H9 (cell line): Measurements from ENCODE around the gene SHC4. TPM values are rescaled to one million over a fixed set of nuclear protein-coding genes. Genes with fewer than 3 reads are reported as not detected.

Experiments
- DNase-seq: peaks from one replicate; pipeline ENCODE4 v3.0.0-alpha.2; 2017
- H2AFZ ChIP-seq: one replicate; pipeline ENCODE4 v1.6.1; 2013; ENCODE audit warnings: mild to moderate bottlenecking, low read length, control low read depth, moderate library complexity
- H2AK5ac ChIP-seq: 2 replicates; pipeline ENCODE4 v1.6.1; 2013; ENCODE audit warnings: low read length, control low read depth, mixed read lengths; ENCODE audit not compliant: insufficient read length
- H2BK120ac ChIP-seq: one replicate; pipeline ENCODE4 v1.6.1; 2013; ENCODE audit warnings: low read depth, mild to moderate bottlenecking, low read length, control low read depth, inconsistent platforms; ENCODE audit not compliant: poor library complexity, severe bottlenecking
- H2BK12ac ChIP-seq: 2 replicates; pipeline ENCODE4 v1.6.1; 2013; ENCODE audit warnings: low read length, control low read depth, mixed read lengths, low read depth; ENCODE audit not compliant: insufficient read length
- H2BK15ac ChIP-seq: 2 replicates; pipeline ENCODE4 v1.6.1; 2013; ENCODE audit warnings: low read depth, low read length, control low read depth
- H2BK20ac ChIP-seq: one replicate; pipeline ENCODE4 v1.6.1; 2013; ENCODE audit warnings: low read depth, mild to moderate bottlenecking, low read length, control low read depth, inconsistent platforms; ENCODE audit not compliant: poor library complexity, severe bottlenecking
- H2BK5ac ChIP-seq: 2 replicates; pipeline ENCODE4 v1.6.1; 2013; ENCODE audit warnings: low read length, control low read depth, mixed read lengths; ENCODE audit not compliant: insufficient read length
- H3K14ac ChIP-seq: 2 replicates; pipeline ENCODE4 v1.6.1; 2013; ENCODE audit warnings: low read length, control low read depth; ENCODE audit not compliant: insufficient read depth
- H3K18ac ChIP-seq: 2 replicates; pipeline ENCODE4 v1.6.1; 2013; ENCODE audit warnings: low read depth, mild to moderate bottlenecking, mixed read lengths, low read length, control low read depth; ENCODE audit not compliant: insufficient read length
- H3K23ac ChIP-seq: 2 replicates; pipeline ENCODE4 v1.6.1; 2013; ENCODE audit warnings: low read length, control low read depth, mixed read lengths, low read depth; ENCODE audit not compliant: insufficient read length
- H3K23me2 ChIP-seq: 2 replicates; pipeline ENCODE4 v1.6.1; 2013; ENCODE audit warnings: low read depth, mild to moderate bottlenecking, mixed read lengths, low read length, control low read depth; ENCODE audit not compliant: insufficient read length, poor library complexity, severe bottlenecking
- H3K27ac ChIP-seq: 2 replicates; pipeline ENCODE4 v1.5.1; 2013; ENCODE audit warnings: low read length, control low read depth, mixed read lengths, low read depth; ENCODE audit not compliant: insufficient read length
- H3K27me3 ChIP-seq: 2 replicates; pipeline ENCODE4 v1.6.1; 2013; ENCODE audit warnings: low read length, control low read depth, inconsistent platforms; ENCODE audit not compliant: insufficient read depth
- H3K4ac ChIP-seq: 2 replicates; pipeline ENCODE4 v1.6.1; 2013; ENCODE audit warnings: low read depth, mild to moderate bottlenecking, control low read depth, inconsistent platforms, low read length, moderate library complexity
- H3K4me1 ChIP-seq: 2 replicates; pipeline ENCODE4 v1.6.1; 2013; ENCODE audit warnings: low read length, control low read depth, inconsistent platforms; ENCODE audit not compliant: insufficient read depth
- H3K4me2 ChIP-seq: 2 replicates; pipeline ENCODE4 v1.6.1; 2013; ENCODE audit warnings: low read length, control low read depth, mixed read lengths; ENCODE audit not compliant: insufficient read length, insufficient read depth
- H3K56ac ChIP-seq: 2 replicates; pipeline ENCODE4 v1.6.1; 2013; ENCODE audit warnings: low read depth, mild to moderate bottlenecking, mixed read lengths, low read length, control low read depth; ENCODE audit not compliant: insufficient read length
- H3K79me1 ChIP-seq: 2 replicates; pipeline ENCODE4 v1.6.1; 2013; ENCODE audit warnings: low read depth, mild to moderate bottlenecking, moderate library complexity, low read length, control low read depth, inconsistent platforms; ENCODE audit not compliant: insufficient read depth, poor library complexity, severe bottlenecking
- H3K79me2 ChIP-seq: 2 replicates; pipeline ENCODE4 v1.6.1; 2013; ENCODE audit warnings: low read length, control low read depth, inconsistent platforms; ENCODE audit not compliant: insufficient read depth
- H3K9ac ChIP-seq: 2 replicates; pipeline ENCODE4 v1.6.1; 2013; ENCODE audit warnings: low read length, control low read depth, mixed read lengths; ENCODE audit not compliant: insufficient read length; ENCODE audit errors: extremely low read depth
- H3K9me3 ChIP-seq: one replicate; pipeline ENCODE4 v1.6.1; 2013; ENCODE audit warnings: low read depth, low read length, inconsistent platforms; ENCODE audit not compliant: control insufficient read depth
- H3T11ph ChIP-seq: one replicate; pipeline ENCODE4 v1.6.1; 2013; ENCODE audit warnings: mild to moderate bottlenecking, low read length, control low read depth, inconsistent platforms
- H4K20me1 ChIP-seq: one replicate; pipeline ENCODE4 v1.6.1; 2013; ENCODE audit not compliant: control insufficient read depth, insufficient read length, insufficient read depth
- H4K5ac ChIP-seq: 2 replicates; pipeline ENCODE4 v1.6.1; 2013; ENCODE audit warnings: low read depth, mild to moderate bottlenecking, mixed read lengths, low read length, control low read depth; ENCODE audit not compliant: insufficient read length
- H4K8ac ChIP-seq: replicated peaks from 2 replicates; pipeline ENCODE4 v1.6.1; 2013; ENCODE audit warnings: low read length, control low read depth, mixed read lengths, low read depth; ENCODE audit not compliant: insufficient read length
- H4K91ac ChIP-seq: 2 replicates; pipeline ENCODE4 v1.6.1; 2013; ENCODE audit warnings: low read depth, mild to moderate bottlenecking, moderate library complexity, mixed read lengths, low read length, control low read depth; ENCODE audit not compliant: insufficient read length
- H3K27ac Mint-ChIP-seq, 3 experiments: 2 replicates in 2 of 3; 3 replicates in 1 of 3; pipeline ENCODE4 v1.8.0; 2020 to 2021; ENCODE audit warnings: mixed read lengths in 3 of 3, mild to moderate bottlenecking in 1 of 3, moderate library complexity in 1 of 3
- H3K27me3 Mint-ChIP-seq: 2 replicates; pipeline ENCODE4 v1.8.0; 2021; ENCODE audit warnings: low read depth, mild to moderate bottlenecking, moderate library complexity, mixed read lengths
- H3K36me3 Mint-ChIP-seq, 3 experiments: 2 replicates in 2 of 3; 3 replicates in 1 of 3; pipeline ENCODE4 v1.8.0; 2020 to 2021; ENCODE audit warnings: low read depth in 3 of 3, mixed read lengths in 3 of 3; ENCODE audit not compliant: insufficient read depth in 1 of 3
- H3K4me1 Mint-ChIP-seq, 2 experiments: 2 replicates each; pipeline ENCODE4 v1.8.0; 2020; ENCODE audit warnings: mixed read lengths in 2 of 2
- H3K4me3 Mint-ChIP-seq, 2 experiments: 2 replicates in 1 of 2; 3 replicates in 1 of 2; pipeline ENCODE4 v1.8.0; 2020 to 2021; ENCODE audit warnings: mild to moderate bottlenecking in 2 of 2, mixed read lengths in 2 of 2, moderate library complexity in 1 of 2
- H3K9me3 Mint-ChIP-seq, 2 experiments: 2 replicates in 1 of 2; 3 replicates in 1 of 2; pipeline ENCODE4 v1.8.0; 2020; ENCODE audit warnings: mild to moderate bottlenecking in 2 of 2, mixed read lengths in 2 of 2, moderate library complexity in 1 of 2
- WGBS: extraction: QIAGEN DNeasy Blood & Tissue Kit; methylation state at CpG from one replicate; pipeline ENCODE4 v1.1.7; 2013; ENCODE audit warnings: missing lambda C conversion rate, low lambda C conversion rate, mixed read lengths; ENCODE audit not compliant: insufficient read length; ENCODE audit errors: extremely low coverage; 5-methylcytosine and 5-hydroxymethylcytosine counted together
- total RNA-seq: library from RNA; stranded (reverse); gene quantifications from 2 replicates; pipeline ENCODE4 v1.2.1, GENCODE V29; 2021
- TF ChIP-seq, protein P1 (sequence below): fragments of 200-600 bp; sonication (generic); conservative IDR thresholded peaks from 3 replicates; pipeline ENCODE4 v1.8.0; 2021; ENCODE audit warnings: antibody characterized with exemption, mild to moderate bottlenecking

SHC4 gene
- total RNA-seq, 1 experiment from 2014 or later: 0.26 TPM

DNA sequence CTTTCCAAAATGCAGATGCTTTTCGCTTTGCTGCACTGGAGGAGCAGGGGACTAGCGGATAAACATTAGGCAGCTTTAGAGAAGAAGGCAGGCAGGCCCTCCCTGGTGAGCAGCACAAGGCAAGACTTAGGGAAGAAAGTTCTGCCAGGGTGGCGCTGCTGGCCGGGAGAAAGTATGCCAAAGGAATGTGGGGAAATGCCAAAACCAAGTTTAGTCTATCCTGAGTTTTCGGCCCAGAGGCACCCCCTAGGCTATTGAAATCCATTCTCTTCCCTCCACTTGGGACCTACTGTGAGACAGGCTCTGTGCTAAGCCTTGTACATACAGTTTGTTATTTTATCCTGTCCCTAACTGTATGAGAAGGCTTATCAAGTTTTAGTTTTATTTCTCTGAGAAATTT, 9.2 kb downstream of the SHC4 start:
- DNase-seq: peak; percentile 60
- Mint-ChIP-seq H3K9me3 (no peaks in the 10 kb centered on the region), H3K27ac (peak overlapping the region in 1 of 3 experiments; percentile 86; a peak in 2 of 7 replicates)

More for the DNA sequence above, 9.2 kb downstream of the SHC4 start:
- Histone ChIP-seq H3K27ac (no peak overlapping the region), H4K91ac (no peak overlapping the region), H3K9me3 (no peaks in the 10 kb centered on the region), H3K18ac (no peak overlapping the region), H3K23ac (no peak overlapping the region), H3K4me1 (peaks cover 3% of the 10 kb centered on the region; the same call in 1 of the 2 replicates), H3K79me1 (no peaks in the 10 kb centered on the region), H2BK5ac (no peak overlapping the region), H2AFZ (no peak overlapping the region), H2BK120ac (no peak overlapping the region), H3K4me2 (no peak overlapping the region), H2BK15ac (no peak overlapping the region), H3K9ac (no peak overlapping the region), H4K8ac (no peak overlapping the region), H3K79me2 (no peaks in the 10 kb centered on the region), H3K56ac (no peak overlapping the region), H2BK20ac (no peak overlapping the region), H3K14ac (no peak overlapping the region), H3K23me2 (no peaks in the 10 kb centered on the region), H2BK12ac (no peak overlapping the region), H4K20me1 (no peaks in the 10 kb centered on the region), H3T11ph (no peak overlapping the region), H3K4ac (no peak overlapping the region), H3K27me3 (no peaks in the 10 kb centered on the region), H4K5ac (no peak overlapping the region), H2AK5ac (peak overlapping the region; percentile 12)
- no peaks in the 10 kb centered on the region for H3K36me3 Mint-ChIP-seq
- H3K27me3 Mint-ChIP-seq: peaks cover 3% of the 10 kb centered on the region
- H3K4me1 Mint-ChIP-seq: peaks cover 10 to 14% of the 10 kb centered on the region in 2 experiments
- no CpG with 5 or more reads among the region's 5 CpGs for WGBS
- TF ChIP-seq, protein P1, sequence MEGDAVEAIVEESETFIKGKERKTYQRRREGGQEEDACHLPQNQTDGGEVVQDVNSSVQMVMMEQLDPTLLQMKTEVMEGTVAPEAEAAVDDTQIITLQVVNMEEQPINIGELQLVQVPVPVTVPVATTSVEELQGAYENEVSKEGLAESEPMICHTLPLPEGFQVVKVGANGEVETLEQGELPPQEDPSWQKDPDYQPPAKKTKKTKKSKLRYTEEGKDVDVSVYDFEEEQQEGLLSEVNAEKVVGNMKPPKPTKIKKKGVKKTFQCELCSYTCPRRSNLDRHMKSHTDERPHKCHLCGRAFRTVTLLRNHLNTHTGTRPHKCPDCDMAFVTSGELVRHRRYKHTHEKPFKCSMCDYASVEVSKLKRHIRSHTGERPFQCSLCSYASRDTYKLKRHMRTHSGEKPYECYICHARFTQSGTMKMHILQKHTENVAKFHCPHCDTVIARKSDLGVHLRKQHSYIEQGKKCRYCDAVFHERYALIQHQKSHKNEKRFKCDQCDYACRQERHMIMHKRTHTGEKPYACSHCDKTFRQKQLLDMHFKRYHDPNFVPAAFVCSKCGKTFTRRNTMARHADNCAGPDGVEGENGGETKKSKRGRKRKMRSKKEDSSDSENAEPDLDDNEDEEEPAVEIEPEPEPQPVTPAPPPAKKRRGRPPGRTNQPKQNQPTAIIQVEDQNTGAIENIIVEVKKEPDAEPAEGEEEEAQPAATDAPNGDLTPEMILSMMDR: 0 out of 3 replicates have a peak, but pooled peaks have one; percentile 10
- no peak overlapping the region for H3K4me3 Mint-ChIP-seq
